Measurements from ENCODE around the gene ANKRD39.

The ANKRD39 gene

DNA sequence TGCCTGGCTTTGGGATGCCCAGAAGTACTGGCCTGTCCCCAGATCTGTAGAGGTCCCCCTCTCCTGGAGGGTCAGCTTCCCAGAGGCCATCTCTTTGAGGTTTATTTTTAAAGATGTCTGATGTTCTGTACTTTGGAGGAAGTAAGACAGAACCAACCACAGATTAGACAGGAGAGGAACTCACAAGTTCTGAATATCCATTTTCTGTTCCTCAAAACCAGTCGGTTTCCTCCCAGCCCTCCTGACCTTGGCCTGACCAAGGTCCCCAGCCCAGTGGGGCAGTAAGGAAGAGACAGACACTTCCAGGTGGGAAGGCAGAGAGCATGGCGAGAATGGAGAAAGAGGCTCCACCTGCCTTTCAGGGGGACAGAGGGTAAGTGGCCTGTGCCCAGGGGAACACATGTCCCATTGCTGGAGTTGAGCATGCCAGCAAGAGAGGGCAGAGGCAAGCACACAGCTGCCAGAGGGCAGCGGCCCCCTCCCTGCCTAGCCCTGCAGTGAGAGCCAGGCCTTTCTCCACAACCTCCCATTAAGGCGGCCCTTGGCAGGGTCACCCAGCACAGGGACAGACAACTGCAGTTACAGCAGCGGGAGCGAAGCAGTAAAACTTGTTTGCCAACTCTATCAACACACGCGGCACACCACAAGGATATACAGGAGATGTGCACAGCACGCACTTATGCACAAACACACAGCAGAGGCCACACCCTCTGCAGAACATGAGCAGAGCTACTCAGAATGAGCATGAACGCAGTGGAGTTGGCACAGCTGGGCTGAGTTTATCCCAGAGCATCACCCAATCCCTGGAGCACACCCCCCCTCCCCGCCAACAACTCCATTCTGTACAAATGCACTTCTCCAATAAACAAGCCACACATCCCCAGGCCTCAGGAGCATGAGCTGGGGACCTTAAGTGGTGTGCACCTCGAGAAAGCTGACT is 30.5 kb upstream of the ANKRD39 start:
- H2AFZ ChIP-seq (ENCODE audit: low read depth), result no peak overlapping the region
- H4K20me1 ChIP-seq (ENCODE audit: insufficient read depth), result no peaks in the 10 kb centered on the region
- H3K4me3 ChIP-seq (IDR thresholded peaks at IDR 0.05; ENCODE audit: insufficient read depth, low read depth, low read length), result no peak overlapping the region
- H3K79me2 ChIP-seq (ENCODE audit: insufficient read depth, low read depth), result no peaks in the 10 kb centered on the region
- H3K36me3 ChIP-seq (ENCODE audit: insufficient read depth), result no peaks in the 10 kb centered on the region
- TF ChIP-seq, protein P1, sequence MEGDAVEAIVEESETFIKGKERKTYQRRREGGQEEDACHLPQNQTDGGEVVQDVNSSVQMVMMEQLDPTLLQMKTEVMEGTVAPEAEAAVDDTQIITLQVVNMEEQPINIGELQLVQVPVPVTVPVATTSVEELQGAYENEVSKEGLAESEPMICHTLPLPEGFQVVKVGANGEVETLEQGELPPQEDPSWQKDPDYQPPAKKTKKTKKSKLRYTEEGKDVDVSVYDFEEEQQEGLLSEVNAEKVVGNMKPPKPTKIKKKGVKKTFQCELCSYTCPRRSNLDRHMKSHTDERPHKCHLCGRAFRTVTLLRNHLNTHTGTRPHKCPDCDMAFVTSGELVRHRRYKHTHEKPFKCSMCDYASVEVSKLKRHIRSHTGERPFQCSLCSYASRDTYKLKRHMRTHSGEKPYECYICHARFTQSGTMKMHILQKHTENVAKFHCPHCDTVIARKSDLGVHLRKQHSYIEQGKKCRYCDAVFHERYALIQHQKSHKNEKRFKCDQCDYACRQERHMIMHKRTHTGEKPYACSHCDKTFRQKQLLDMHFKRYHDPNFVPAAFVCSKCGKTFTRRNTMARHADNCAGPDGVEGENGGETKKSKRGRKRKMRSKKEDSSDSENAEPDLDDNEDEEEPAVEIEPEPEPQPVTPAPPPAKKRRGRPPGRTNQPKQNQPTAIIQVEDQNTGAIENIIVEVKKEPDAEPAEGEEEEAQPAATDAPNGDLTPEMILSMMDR (conservative IDR thresholded peaks at IDR 0.05; ENCODE audit: low read depth, low read length), result no peak
- no peaks in the 10 kb centered on the region for H3K27me3 ChIP-seq (ENCODE audit: insufficient read depth, low read depth)
- H3K4me1 ChIP-seq (ENCODE audit: low read depth, poor library complexity, severe bottlenecking), result no peaks in the 10 kb centered on the region
- H3K9ac ChIP-seq, result no peak overlapping the region
- no peak overlapping the region for H3K27ac ChIP-seq
- H3K4me2 ChIP-seq, result no peak overlapping the region

DNA sequence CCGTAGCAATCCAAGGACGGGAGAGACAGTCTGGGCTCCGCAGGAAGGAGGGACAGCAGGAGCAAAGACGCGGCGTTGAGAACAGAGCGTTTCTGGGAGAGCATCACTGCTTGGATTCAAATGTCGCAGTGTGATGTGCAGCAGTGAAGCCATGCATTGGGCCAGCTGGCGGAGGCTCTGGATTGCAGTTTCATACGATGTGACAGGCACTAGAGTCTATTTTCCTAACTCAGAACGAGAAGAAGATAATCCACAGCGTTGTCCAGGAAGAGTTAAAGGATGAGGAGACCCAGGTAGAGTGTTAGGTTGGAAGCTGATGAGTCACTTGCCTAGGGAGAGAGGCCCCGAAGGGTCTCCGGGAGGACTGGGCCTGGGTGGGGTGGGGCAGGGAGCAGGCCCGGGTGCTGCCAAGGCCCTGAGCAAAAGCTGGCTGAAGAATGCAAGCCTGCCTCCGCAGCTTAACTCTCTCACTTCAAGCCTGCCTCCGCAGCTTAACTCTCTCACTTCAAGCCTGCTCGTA is 29.7 kb upstream of the ANKRD39 start:
- Histone ChIP-seq H3K4me2 (no peak overlapping the region), H3K27me3 (ENCODE audit: insufficient read depth, low read depth) (no peaks in the 10 kb centered on the region), H3K9ac (no peak overlapping the region), H3K27ac (no peak overlapping the region), H2AFZ (ENCODE audit: low read depth) (no peak overlapping the region), H4K20me1 (ENCODE audit: insufficient read depth) (no peaks in the 10 kb centered on the region), H3K79me2 (ENCODE audit: insufficient read depth, low read depth) (no peaks in the 10 kb centered on the region), H3K36me3 (ENCODE audit: insufficient read depth) (no peaks in the 10 kb centered on the region), H3K4me1 (ENCODE audit: low read depth, poor library complexity, severe bottlenecking) (no peaks in the 10 kb centered on the region), H3K4me3 (IDR thresholded peaks at IDR 0.05; ENCODE audit: insufficient read depth, low read depth, low read length) (no peak overlapping the region)
- TF ChIP-seq, protein P1 (conservative IDR thresholded peaks at IDR 0.05; ENCODE audit: low read depth, low read length), result no peak

DNA sequence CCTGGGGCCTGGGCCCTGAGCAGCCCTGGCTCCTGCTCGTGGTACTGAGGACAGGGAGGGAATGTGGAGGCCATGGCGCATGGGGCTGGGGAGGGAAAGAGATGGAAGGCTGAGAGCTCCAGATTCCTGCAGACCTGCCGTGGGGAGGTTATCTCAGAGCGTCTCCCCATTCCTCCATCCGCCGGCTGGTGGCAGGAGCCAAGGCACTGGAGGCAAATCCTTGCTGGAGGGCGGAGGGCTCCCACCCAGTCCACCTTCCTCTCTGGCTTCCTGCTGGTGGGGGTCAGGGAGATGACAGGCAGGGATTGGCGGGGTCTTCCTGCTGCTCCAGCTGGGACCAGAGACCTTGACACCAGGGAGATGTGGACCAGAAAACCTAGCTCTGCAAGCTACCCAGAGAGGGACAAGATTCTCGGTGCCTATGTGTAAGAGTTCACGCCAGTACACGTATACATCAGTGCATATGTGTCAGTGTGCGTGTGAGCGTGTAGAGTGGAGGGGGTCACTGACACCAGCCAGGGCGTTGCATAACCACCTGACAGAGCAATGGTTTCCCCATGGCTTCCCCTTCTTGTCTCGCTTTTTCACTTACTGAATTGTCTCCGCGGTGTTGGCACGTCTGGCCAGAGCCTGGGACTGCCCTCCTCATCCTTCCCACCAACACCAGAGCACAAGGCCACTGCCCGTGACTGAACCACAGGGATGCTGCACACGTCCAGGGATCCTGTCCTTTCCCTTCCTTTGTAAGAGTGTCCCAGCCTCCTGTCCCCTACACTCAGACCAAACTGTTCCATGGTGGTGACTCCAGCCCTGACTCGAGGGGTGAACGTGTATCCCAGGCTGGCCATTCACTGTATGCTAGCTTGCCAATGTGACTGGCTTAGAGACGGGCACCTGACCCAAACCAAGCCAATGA is 27.9 kb upstream of the ANKRD39 start:
- H3K4me3 ChIP-seq (IDR thresholded peaks at IDR 0.05; ENCODE audit: insufficient read depth, low read depth, low read length), result no peak overlapping the region
- H3K36me3 ChIP-seq (ENCODE audit: insufficient read depth), result no peaks in the 10 kb centered on the region
- no peak overlapping the region for H3K4me2 ChIP-seq
- TF ChIP-seq, protein P1 (conservative IDR thresholded peaks at IDR 0.05; ENCODE audit: low read depth, low read length), result no peak
- H3K27ac ChIP-seq, result no peak overlapping the region
- no peak overlapping the region for H2AFZ ChIP-seq (ENCODE audit: low read depth)
- H3K4me1 ChIP-seq (ENCODE audit: low read depth, poor library complexity, severe bottlenecking), result no peaks in the 10 kb centered on the region
- H4K20me1 ChIP-seq (ENCODE audit: insufficient read depth), result no peaks in the 10 kb centered on the region
- no peaks in the 10 kb centered on the region for H3K79me2 ChIP-seq (ENCODE audit: insufficient read depth, low read depth)
- H3K27me3 ChIP-seq (ENCODE audit: insufficient read depth, low read depth), result no peaks in the 10 kb centered on the region
- H3K9ac ChIP-seq, result no peak overlapping the region

DNA sequence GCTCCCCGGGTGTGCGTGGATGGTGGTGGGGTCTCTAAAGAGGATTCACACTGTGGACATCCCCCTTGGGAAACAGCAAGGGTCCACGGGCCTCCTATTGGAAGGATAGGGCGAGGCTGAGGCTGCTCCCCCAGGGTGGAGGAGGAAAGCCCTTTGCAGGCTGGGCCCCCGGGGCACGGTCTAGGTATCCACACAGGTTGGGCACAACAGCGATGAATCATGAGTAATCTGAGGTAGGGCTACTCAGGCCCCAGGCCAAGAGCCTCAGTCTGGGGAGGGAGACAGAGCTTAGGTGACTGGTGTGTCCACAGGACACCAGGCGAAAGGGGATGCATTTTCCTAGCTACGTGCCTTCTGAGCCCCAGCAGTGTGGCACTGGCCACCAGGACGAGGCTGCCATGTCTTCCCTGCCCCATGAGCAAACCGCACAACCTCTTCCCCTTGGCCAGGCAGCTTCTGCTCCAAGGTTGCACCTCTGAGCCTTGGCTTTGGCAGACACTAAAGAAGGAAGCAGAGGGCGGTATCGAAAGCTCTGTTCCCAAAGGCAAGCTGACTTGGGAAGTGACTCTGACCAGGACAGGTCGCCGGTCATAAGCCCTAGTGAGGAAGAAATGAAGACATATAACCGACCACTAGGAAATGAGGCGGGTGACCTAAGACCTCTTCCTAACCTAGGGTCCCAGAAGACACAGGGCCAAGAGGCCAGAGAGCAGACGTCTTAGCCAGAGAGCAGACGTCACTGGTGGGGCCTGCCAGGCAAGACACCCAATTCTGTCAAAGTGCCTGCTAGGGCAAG is 26.7 kb upstream of the ANKRD39 start:
- H3K4me2 ChIP-seq, result no peak overlapping the region
- H4K20me1 ChIP-seq (ENCODE audit: insufficient read depth), result no peaks in the 10 kb centered on the region
- H3K4me3 ChIP-seq (IDR thresholded peaks at IDR 0.05; ENCODE audit: insufficient read depth, low read depth, low read length), result no peak overlapping the region
- no peak overlapping the region for H2AFZ ChIP-seq (ENCODE audit: low read depth)
- no peak overlapping the region for H3K9ac ChIP-seq
- no peaks in the 10 kb centered on the region for H3K79me2 ChIP-seq (ENCODE audit: insufficient read depth, low read depth)
- TF ChIP-seq, protein P1 (conservative IDR thresholded peaks at IDR 0.05; ENCODE audit: low read depth, low read length), result no peak
- H3K4me1 ChIP-seq (ENCODE audit: low read depth, poor library complexity, severe bottlenecking), result no peaks in the 10 kb centered on the region
- H3K27ac ChIP-seq, result no peak overlapping the region
- no peaks in the 10 kb centered on the region for H3K36me3 ChIP-seq (ENCODE audit: insufficient read depth)
- no peaks in the 10 kb centered on the region for H3K27me3 ChIP-seq (ENCODE audit: insufficient read depth, low read depth)
